ENCODE results near the gene CALML5. TPM values are rescaled to one million over a fixed set of nuclear protein-coding genes. Genes with fewer than 3 reads are reported as not detected.

Gene CALML5
- total RNA-seq, 2 donors from 2014 or later, result 0.46 to 10.5 TPM

DNA sequence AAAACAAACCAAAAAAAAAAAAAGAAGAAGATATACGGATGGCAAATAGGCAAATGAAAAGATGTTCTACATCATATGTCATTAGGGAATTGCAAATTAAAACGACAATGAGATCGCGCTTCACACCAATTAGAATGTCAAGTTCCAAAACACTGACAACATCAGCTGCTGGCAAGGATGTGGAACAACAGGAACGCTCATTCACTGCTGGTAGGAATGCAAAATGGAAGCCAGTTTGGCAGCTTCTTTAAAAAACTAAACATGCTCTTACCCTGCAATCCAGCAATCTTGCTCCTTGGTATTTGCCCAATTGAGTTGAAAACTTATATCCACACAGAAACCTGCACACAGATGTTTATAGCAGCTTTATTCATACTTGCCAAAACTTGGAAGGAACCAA is 34.8 kb downstream of the CALML5 start:
- no peak for TF ChIP-seq POLR2A (IDR thresholded peaks at IDR 0.05)
- TF ChIP-seq POLR2AphosphoS5 (IDR thresholded peaks at IDR 0.05), result no peak
- TF ChIP-seq, protein P1, sequence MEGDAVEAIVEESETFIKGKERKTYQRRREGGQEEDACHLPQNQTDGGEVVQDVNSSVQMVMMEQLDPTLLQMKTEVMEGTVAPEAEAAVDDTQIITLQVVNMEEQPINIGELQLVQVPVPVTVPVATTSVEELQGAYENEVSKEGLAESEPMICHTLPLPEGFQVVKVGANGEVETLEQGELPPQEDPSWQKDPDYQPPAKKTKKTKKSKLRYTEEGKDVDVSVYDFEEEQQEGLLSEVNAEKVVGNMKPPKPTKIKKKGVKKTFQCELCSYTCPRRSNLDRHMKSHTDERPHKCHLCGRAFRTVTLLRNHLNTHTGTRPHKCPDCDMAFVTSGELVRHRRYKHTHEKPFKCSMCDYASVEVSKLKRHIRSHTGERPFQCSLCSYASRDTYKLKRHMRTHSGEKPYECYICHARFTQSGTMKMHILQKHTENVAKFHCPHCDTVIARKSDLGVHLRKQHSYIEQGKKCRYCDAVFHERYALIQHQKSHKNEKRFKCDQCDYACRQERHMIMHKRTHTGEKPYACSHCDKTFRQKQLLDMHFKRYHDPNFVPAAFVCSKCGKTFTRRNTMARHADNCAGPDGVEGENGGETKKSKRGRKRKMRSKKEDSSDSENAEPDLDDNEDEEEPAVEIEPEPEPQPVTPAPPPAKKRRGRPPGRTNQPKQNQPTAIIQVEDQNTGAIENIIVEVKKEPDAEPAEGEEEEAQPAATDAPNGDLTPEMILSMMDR (IDR thresholded peaks at IDR 0.05), result no peak
- intact Hi-C loops (cut with DNase I), result no loop called here
- WGBS, result 35% methylated on average over 5 of the region's 5 CpGs

DNA sequence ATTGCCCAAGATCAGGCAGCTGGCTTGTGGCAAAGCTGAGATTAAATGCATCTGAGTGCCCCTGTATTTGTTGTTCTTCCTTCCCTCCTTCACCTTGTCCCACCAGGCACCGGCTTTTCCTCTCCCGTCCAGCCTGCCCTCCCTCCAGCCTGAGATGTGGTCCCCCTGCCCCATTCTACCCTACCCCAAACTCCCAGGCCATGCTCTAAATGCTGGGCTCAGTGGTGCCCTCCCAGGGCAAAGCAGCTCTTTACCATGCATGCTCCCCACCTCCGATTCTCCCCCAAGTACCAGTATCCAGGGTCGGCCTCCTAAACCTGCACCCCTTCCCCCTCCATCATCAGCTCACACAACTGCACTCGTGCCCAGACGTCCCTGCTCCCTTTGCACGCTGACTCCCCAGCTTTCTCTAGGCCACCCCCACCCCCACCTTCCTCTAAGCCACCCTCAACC is 36.5 kb downstream of the CALML5 start:
- WGBS, result 82% methylated on average over 6 of the region's 7 CpGs
- TF ChIP-seq POLR2AphosphoS5 (IDR thresholded peaks at IDR 0.05) (no peak), POLR2A (IDR thresholded peaks at IDR 0.05) (no peak)
- TF ChIP-seq, protein P1 (IDR thresholded peaks at IDR 0.05), result no peak
- Histone ChIP-seq H3K27me3 (replicated peaks; ENCODE audit: insufficient read depth) (no peaks in the 10 kb centered on the region), H3K27ac (no peak overlapping the region), H3K4me3 (no peak overlapping the region), H3K4me1 (replicated peaks) (peaks cover 5% of the 10 kb centered on the region), H3K36me3 (no peaks in the 10 kb centered on the region), H3K9me3 (no peaks in the 10 kb centered on the region)
- intact Hi-C loops (cut with DNase I), result no loop called here
- DNase-seq (ENCODE audit: low spot score), result no peak

More for the DNA sequence above, 34.8 kb downstream of the CALML5 start:
- no peak overlapping the region for H3K4me3 ChIP-seq
- no peaks in the 10 kb centered on the region for H3K9me3 ChIP-seq
- no peaks in the 10 kb centered on the region for H3K36me3 ChIP-seq
- H3K27me3 ChIP-seq (replicated peaks; ENCODE audit: insufficient read depth), result no peaks in the 10 kb centered on the region
- H3K27ac ChIP-seq, result no peak overlapping the region
- no peak for DNase-seq (ENCODE audit: low spot score)
- peaks cover 5% of the 10 kb centered on the region for H3K4me1 ChIP-seq (replicated peaks)

- Histone ChIP-seq H3K4me1 (replicated peaks) (peaks cover 5% of the 10 kb centered on the region), H3K27me3 (replicated peaks; ENCODE audit: insufficient read depth) (no peaks in the 10 kb centered on the region), H3K36me3 (no peaks in the 10 kb centered on the region), H3K27ac (no peak overlapping the region), H3K9me3 (no peaks in the 10 kb centered on the region), H3K4me3 (no peak overlapping the region)
- intact Hi-C loops (cut with DNase I), result no loop called here
- TF ChIP-seq POLR2A (IDR thresholded peaks at IDR 0.05), result no peak
- TF ChIP-seq, protein P1 (IDR thresholded peaks at IDR 0.05), result no peak
- no peak for TF ChIP-seq POLR2AphosphoS5 (IDR thresholded peaks at IDR 0.05)
- no peak for DNase-seq (ENCODE audit: low spot score)
- WGBS, result 41% methylated on average over 17 of the region's 17 CpGs
Observed at GRCh38 chr10:5461914-5462840, 37.2 kb downstream of the CALML5 start.

- H3K36me3 ChIP-seq, result no peaks in the 10 kb centered on the region
- no peaks in the 10 kb centered on the region for H3K9me3 ChIP-seq
- TF ChIP-seq POLR2AphosphoS5 (IDR thresholded peaks at IDR 0.05) (no peak), POLR2A (IDR thresholded peaks at IDR 0.05) (no peak)
- TF ChIP-seq, protein P1 (IDR thresholded peaks at IDR 0.05), result no peak
- H3K4me1 ChIP-seq (replicated peaks), result no peaks in the 10 kb centered on the region
- no peak overlapping the region for H3K4me3 ChIP-seq
- DNase-seq (ENCODE audit: low spot score), result no peak
- H3K27me3 ChIP-seq (replicated peaks; ENCODE audit: insufficient read depth), result no peaks in the 10 kb centered on the region
- 78% methylated on average over 4 of the region's 4 CpGs for WGBS
- H3K27ac ChIP-seq, result no peak overlapping the region
- intact Hi-C loops (cut with DNase I), result no loop called here
Observed at GRCh38 chr10:5461203-5461588, 38.2 kb downstream of the CALML5 start.

All from prostate gland (tissue), 2 donors.